Measurements from ENCODE around the gene ATAD3B. TPM values are rescaled to one million over a fixed set of nuclear protein-coding genes. Genes with fewer than 3 reads are reported as not detected.

The ATAD3B gene
- total and polyA plus RNA-seq, 2 of the 13 experiments (the other 11 are each of a cell fraction or from before 2014, with no cell fraction given): 9.6 to 31.1 TPM

DNA sequence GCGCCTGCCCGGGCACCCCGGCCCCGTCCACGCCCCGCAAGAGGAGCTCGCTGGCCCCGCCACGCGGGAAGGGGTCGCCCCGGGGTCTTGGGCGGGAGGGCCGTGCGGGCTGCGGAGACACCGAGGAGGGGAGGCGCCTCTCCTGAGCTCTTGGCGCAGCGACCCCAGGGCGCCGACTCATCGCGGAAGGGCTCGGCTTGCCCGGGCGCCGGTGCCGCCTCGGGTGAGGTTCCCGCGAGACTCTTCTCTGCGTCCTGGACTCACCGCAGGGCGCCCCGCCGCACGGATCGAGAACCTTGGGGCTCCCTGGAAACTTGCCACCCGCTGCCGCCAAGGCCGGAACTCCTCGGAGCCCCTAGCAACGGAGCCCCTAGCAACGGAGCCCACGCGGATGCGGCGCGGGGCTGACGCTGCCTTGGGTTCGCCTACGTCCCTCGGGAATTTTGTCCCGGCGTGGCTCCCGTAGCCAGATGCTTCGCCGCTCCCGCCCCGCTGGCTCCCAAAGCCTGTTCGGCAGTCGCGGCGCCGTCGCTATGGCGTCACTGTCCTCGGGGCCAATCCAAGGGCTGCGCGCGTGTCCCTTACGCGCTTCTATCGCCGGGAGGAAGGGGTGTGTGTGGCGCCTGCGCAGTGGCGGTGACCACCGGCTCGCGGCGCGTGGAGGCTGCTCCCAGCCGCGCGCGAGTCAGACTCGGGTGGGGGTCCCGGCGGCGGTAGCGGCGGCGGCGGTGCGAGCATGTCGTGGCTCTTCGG is 40.1 kb downstream of the ATAD3B start, which contains the start of gene ATAD3A (continued):
- TF ChIP-seq, protein P1, sequence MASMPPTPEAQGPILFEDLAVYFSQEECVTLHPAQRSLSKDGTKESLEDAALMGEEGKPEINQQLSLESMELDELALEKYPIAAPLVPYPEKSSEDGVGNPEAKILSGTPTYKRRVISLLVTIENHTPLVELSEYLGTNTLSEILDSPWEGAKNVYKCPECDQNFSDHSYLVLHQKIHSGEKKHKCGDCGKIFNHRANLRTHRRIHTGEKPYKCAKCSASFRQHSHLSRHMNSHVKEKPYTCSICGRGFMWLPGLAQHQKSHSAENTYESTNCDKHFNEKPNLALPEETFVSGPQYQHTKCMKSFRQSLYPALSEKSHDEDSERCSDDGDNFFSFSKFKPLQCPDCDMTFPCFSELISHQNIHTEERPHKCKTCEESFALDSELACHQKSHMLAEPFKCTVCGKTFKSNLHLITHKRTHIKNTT (CRISPR knock-in tag; IDR thresholded peaks at IDR 0.05): 0 out of 2 replicates have a peak, but pooled peaks have one; percentile 68
- 0 out of 2 replicates have a peak, but pooled peaks have one; percentile 30 for TF ChIP-seq PCBP1 (IDR thresholded peaks at IDR 0.05; ENCODE audit: borderline replicate concordance, low read depth, low read length)
- no peak for TF ChIP-seq FOXA1 (IDR thresholded peaks at IDR 0.05)
- peak; percentile 17; the same call in 1 of the 2 replicates for TF ChIP-seq FOXA1 (CRISPR knock-in tag; IDR thresholded peaks at IDR 0.05)
- 0 out of 2 replicates have a peak, but pooled peaks have one; percentile 44 for TF ChIP-seq ZNF816 (CRISPR knock-in tag; IDR thresholded peaks at IDR 0.05; ENCODE audit: borderline replicate concordance)
- TF ChIP-seq, protein P2, sequence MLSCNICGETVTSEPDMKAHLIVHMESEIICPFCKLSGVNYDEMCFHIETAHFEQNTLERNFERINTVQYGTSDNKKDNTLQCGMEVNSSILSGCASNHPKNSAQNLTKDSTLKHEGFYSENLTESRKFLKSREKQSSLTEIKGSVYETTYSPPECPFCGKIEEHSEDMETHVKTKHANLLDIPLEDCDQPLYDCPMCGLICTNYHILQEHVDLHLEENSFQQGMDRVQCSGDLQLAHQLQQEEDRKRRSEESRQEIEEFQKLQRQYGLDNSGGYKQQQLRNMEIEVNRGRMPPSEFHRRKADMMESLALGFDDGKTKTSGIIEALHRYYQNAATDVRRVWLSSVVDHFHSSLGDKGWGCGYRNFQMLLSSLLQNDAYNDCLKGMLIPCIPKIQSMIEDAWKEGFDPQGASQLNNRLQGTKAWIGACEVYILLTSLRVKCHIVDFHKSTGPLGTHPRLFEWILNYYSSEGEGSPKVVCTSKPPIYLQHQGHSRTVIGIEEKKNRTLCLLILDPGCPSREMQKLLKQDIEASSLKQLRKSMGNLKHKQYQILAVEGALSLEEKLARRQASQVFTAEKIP (CRISPR knock-in tag; IDR thresholded peaks at IDR 0.05; ENCODE audit: borderline replicate concordance): no peak
- peak; percentile 82 for TF ChIP-seq RFX1 (IDR thresholded peaks at IDR 0.05)
- TF ChIP-seq HES4 (CRISPR knock-in tag; IDR thresholded peaks at IDR 0.05; ENCODE audit: borderline replicate concordance): 0 out of 2 replicates have a peak, but pooled peaks have one; percentile 38
- TF ChIP-seq TGIF2 (CRISPR knock-in tag; IDR thresholded peaks at IDR 0.05): peak; percentile 88
- TF ChIP-seq ZNF501 (CRISPR knock-in tag; IDR thresholded peaks at IDR 0.05): peak; percentile 76
- TF ChIP-seq FOSL2 (CRISPR knock-in tag; IDR thresholded peaks at IDR 0.05): peak; percentile 63; the same call in 1 of the 2 replicates
- no peak for TF ChIP-seq NKX3-1 (CRISPR knock-in tag; IDR thresholded peaks at IDR 0.05)
- TF ChIP-seq ZNF331 (CRISPR knock-in tag; IDR thresholded peaks at IDR 0.05): peak; percentile 72; the same call in 1 of the 2 replicates
- no peak for TF ChIP-seq U2AF2 (IDR thresholded peaks at IDR 0.05; ENCODE audit: low read depth, low read length)
- peak; percentile 73 for TF ChIP-seq POLR2AphosphoS5 (IDR thresholded peaks at IDR 0.05; ENCODE audit: low read depth, low read length)
- peak; percentile 84; the same call in 1 of the 2 replicates for TF ChIP-seq KDM5B (CRISPR knock-in tag; IDR thresholded peaks at IDR 0.05; ENCODE audit: borderline replicate concordance)
- TF ChIP-seq, protein P3, sequence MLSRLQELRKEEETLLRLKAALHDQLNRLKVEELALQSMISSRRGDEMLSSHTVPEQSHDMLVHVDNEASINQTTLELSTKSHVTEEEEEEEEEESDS (CRISPR knock-in tag; IDR thresholded peaks at IDR 0.05; ENCODE audit: borderline replicate concordance): no peak
- no peak for TF ChIP-seq ONECUT2 (CRISPR knock-in tag; IDR thresholded peaks at IDR 0.05)
- peak; percentile 52; the same call in 1 of the 2 replicates for TF ChIP-seq ZBTB42 (CRISPR knock-in tag; IDR thresholded peaks at IDR 0.05)
- 0 out of 2 replicates have a peak, but pooled peaks have one; percentile 49 for TF ChIP-seq POLR2AphosphoS2 (IDR thresholded peaks at IDR 0.05; ENCODE audit: low read depth, low read length)
- TF ChIP-seq ZNF143 (CRISPR knock-in tag; IDR thresholded peaks at IDR 0.05): peak; percentile 79
- TF ChIP-seq SP1 (IDR thresholded peaks at IDR 0.05): no peak
- peak; percentile 65 for TF ChIP-seq SP1 (CRISPR knock-in tag; IDR thresholded peaks at IDR 0.05)
- peak; percentile 74; the same call in 1 of the 2 replicates for TF ChIP-seq MED13 (CRISPR knock-in tag; IDR thresholded peaks at IDR 0.05)
- peak; percentile 40; the same call in 1 of the 2 replicates for TF ChIP-seq ZNF317 (CRISPR knock-in tag; IDR thresholded peaks at IDR 0.05)
- no peak for TF ChIP-seq SOX13 (IDR thresholded peaks at IDR 0.05)
- TF ChIP-seq SOX13 (CRISPR knock-in tag; conservative IDR thresholded peaks at IDR 0.05 in 1 of 2, IDR thresholded peaks at IDR 0.05 in 1 of 2): peak in 1 of 2 experiments; percentile 40; a peak in 1 of 4 replicates
- peak; percentile 87 for TF ChIP-seq RBFOX2 (IDR thresholded peaks at IDR 0.05; ENCODE audit: low read depth, low read length)
- peak; percentile 98 for TF ChIP-seq HDAC1 (CRISPR knock-in tag; IDR thresholded peaks at IDR 0.05)
- TF ChIP-seq ZMYM4 (CRISPR knock-in tag; IDR thresholded peaks at IDR 0.05): peak; percentile 68; the same call in 1 of the 2 replicates
- TF ChIP-seq MTA1 (CRISPR knock-in tag; IDR thresholded peaks at IDR 0.05; ENCODE audit: borderline replicate concordance): peak; percentile 74; the same call in 1 of the 2 replicates
